Lower leg skin (tissue), 4 donors: ENCODE measurements around the gene DIP2C. TPM values are rescaled to one million over a fixed set of nuclear protein-coding genes. Genes with fewer than 3 reads are reported as not detected.

ENCODE experiments used
- DNase-seq, 2 donors: peaks; one replicate each; pipeline ENCODE4 v3.0.0-alpha.2; 2019; ENCODE audit warnings: low spot score in 2 of 2
- H3K4me3 ChIP-seq: fragments of 200-600 bp; sonication (generic); 2 replicates; pipeline ENCODE4 v1.5.1; 2017; ENCODE audit warnings: mild to moderate bottlenecking, low read depth; ENCODE audit not compliant: poor library complexity, severe bottlenecking
- CTCF ChIP-seq, 3 donors: fragments of 450-650 bp; IDR thresholded peaks; one replicate each; pipeline ENCODE4 v1.5.1; 2016; ENCODE audit warnings: antibody characterized with exemption in 3 of 3, mild to moderate bottlenecking in 3 of 3, moderate library complexity in 2 of 3
- POLR2A ChIP-seq, 2 donors: fragments of 450-650 bp; IDR thresholded peaks; one replicate each; pipeline ENCODE4 v1.6.1; 2016 to 2017; ENCODE audit warnings: antibody characterized with exemption in 2 of 2, mild to moderate bottlenecking in 1 of 2, moderate library complexity in 1 of 2
- WGBS, 2 donors: methylation state at CpG; one replicate each; pipeline ENCODE4 v1.1.5; 2018; 5-methylcytosine and 5-hydroxymethylcytosine counted together
- intact Hi-C: fragments of 100-400 bp; cut with DNase I; formaldehyde crosslinking; loops from one replicate; pipeline ENCODE4 v1.15.0; 2023; ENCODE audit warnings: low total_unique reads
- total RNA-seq, 4 donors: library from RNA; depleted of rRNA; stranded (reverse); fragments of >200 nt; gene quantifications; one replicate each; pipeline ENCODE4 v1.1.0, GENCODE V29; 2016

DIP2C gene
- total RNA-seq, 4 donors from 2014 or later, result 6.2 to 14.7 (median 10.6) TPM

- intact Hi-C loops, result no loop called here
- H3K4me3 ChIP-seq, result no peak overlapping the region
- TF ChIP-seq POLR2A (IDR thresholded peaks at IDR 0.05) (no peak), CTCF (IDR thresholded peaks at IDR 0.05) (no peak)
- WGBS, 2 donors, result 87 to 94% methylated on average over 13 of the region's 13 CpGs
- DNase-seq, result peak in 1 of 2 donors; percentile 52
These were observed 123.8 kb downstream of the DIP2C start for GRCh38 chr10:565676-566075.

- intact Hi-C loops, result no loop called here
- DNase-seq, result no peak
- 92 to 95% methylated on average over 5 of the region's 5 CpGs for WGBS, 2 donors
- TF ChIP-seq CTCF (IDR thresholded peaks at IDR 0.05) (no peak), POLR2A (IDR thresholded peaks at IDR 0.05) (no peak)
- no peak overlapping the region for H3K4me3 ChIP-seq
These were observed 124.3 kb downstream of the DIP2C start for GRCh38 chr10:565146-565545.

- no peak for DNase-seq
- H3K4me3 ChIP-seq, result no peak overlapping the region
- TF ChIP-seq CTCF (IDR thresholded peaks at IDR 0.05) (no peak), POLR2A (IDR thresholded peaks at IDR 0.05) (no peak)
- intact Hi-C loops, result no loop called here
- WGBS, 2 donors, result 96 to 97% methylated on average over 5 of the region's 5 CpGs
These were observed 125.6 kb downstream of the DIP2C start for GRCh38 chr10:563827-564226.

- WGBS, 2 donors, result 87 to 92% methylated on average over 4 of the region's 4 CpGs
- no peak overlapping the region for H3K4me3 ChIP-seq
- intact Hi-C loops, result no loop called here
- no peak for TF ChIP-seq CTCF (IDR thresholded peaks at IDR 0.05)
- no peak for TF ChIP-seq POLR2A (IDR thresholded peaks at IDR 0.05)
- no peak for DNase-seq
These were observed 127.3 kb downstream of the DIP2C start for GRCh38 chr10:562142-562541.

GRCh38 chr10:561721-562120 lies 127.7 kb downstream of the DIP2C start:
- intact Hi-C loops, result no loop called here
- peak in 1 of 2 donors; percentile 62 for DNase-seq
- WGBS, 2 donors, result 83 to 89% methylated on average over 12 of the region's 12 CpGs
- no peak for TF ChIP-seq POLR2A (IDR thresholded peaks at IDR 0.05)
- no peak for TF ChIP-seq CTCF (IDR thresholded peaks at IDR 0.05)
- H3K4me3 ChIP-seq, result no peak overlapping the region

- DNase-seq, result no peak
- H3K4me3 ChIP-seq, result no peak overlapping the region
- WGBS, 2 donors, result 90% methylated on average over 11 of the region's 11 CpGs
- no peak for TF ChIP-seq CTCF (IDR thresholded peaks at IDR 0.05)
- TF ChIP-seq POLR2A (IDR thresholded peaks at IDR 0.05), result no peak
- intact Hi-C loops, result no loop called here
These were observed 129.0 kb downstream of the DIP2C start for GRCh38 chr10:560314-560992.
